ENCODE measurements around the gene ADAMTS18.
A peak's percentile ranks its signal among the peaks of the same experiment; 100 is the strongest.
"Not testable (repeated sequence)": the region's sequence is repeated elsewhere in the genome, so short reads cannot be mapped to it uniquely, and the experiment has no call there.

ADAMTS18 gene, protein sequence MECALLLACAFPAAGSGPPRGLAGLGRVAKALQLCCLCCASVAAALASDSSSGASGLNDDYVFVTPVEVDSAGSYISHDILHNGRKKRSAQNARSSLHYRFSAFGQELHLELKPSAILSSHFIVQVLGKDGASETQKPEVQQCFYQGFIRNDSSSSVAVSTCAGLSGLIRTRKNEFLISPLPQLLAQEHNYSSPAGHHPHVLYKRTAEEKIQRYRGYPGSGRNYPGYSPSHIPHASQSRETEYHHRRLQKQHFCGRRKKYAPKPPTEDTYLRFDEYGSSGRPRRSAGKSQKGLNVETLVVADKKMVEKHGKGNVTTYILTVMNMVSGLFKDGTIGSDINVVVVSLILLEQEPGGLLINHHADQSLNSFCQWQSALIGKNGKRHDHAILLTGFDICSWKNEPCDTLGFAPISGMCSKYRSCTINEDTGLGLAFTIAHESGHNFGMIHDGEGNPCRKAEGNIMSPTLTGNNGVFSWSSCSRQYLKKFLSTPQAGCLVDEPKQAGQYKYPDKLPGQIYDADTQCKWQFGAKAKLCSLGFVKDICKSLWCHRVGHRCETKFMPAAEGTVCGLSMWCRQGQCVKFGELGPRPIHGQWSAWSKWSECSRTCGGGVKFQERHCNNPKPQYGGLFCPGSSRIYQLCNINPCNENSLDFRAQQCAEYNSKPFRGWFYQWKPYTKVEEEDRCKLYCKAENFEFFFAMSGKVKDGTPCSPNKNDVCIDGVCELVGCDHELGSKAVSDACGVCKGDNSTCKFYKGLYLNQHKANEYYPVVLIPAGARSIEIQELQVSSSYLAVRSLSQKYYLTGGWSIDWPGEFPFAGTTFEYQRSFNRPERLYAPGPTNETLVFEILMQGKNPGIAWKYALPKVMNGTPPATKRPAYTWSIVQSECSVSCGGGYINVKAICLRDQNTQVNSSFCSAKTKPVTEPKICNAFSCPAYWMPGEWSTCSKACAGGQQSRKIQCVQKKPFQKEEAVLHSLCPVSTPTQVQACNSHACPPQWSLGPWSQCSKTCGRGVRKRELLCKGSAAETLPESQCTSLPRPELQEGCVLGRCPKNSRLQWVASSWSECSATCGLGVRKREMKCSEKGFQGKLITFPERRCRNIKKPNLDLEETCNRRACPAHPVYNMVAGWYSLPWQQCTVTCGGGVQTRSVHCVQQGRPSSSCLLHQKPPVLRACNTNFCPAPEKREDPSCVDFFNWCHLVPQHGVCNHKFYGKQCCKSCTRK (N-terminal part only)

DNA sequence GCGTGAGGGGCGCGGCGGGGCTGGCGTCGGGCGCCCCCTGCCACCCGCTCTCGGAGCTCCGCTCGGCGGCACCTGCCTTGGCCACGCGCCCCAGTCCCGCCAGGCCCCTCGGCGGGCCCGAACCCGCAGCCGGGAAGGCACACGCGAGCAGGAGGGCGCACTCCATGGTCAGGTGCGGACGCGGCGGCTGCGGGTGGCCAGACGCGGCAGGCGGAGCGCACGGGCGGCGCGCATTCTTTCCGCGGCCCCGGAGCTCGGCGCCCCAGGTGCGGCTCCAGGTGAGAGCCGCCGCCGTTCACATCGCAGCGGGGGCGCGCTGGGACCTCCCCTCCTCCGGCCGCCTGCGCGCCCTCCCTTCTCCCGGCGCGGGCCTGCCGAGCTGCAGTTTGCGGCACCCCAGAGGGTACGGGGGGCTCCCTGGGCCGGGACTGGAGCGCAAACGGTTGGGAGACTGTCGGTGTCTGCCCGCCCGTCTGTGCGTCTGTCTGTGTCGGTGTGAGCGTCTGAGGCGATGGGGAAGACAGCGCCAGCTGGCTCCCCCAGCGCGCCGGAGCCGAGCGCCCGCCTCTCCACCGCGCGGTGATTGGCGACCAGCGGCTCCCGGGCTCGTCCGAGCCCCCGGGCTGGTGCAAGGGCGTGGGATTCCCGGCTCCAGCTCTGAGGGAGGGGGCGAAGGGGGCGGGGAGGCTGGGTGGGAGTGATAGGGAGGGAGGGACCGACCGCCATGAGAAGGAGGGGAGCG, at the start of gene ADAMTS18:
Gene ADAMTS18, minus strand, starts transcription at position 505 of the 742 bp plus-strand sequence. Its CDS starts 339 bp downstream, at position 166.
- DNase-seq, result peak; percentile 79

- DNase-seq, result no peak
Measured at GRCh38 chr16:77480681-77481315, 46.0 kb upstream of the ADAMTS18 start.

DNA sequence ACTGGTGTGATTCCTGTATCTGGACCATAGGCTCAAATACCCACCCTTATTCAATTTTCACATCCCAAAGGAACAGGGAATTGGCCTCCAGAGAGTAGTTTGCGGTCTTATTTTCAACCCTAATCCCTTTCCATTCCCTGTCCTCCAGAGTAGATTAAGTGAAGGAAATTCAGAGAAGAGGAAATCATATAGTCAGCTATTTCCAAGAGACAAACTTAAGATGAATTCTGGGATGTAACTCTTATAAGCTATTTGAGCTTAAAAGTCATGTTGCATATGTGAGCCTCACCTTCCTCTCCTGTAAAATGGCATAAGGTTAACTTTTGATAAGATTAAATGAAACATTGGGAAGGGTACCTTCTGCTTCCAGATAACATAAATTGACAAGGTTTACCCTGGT, 37.4 kb upstream of the ADAMTS18 start:
- DNase-seq, result no peak

DNA sequence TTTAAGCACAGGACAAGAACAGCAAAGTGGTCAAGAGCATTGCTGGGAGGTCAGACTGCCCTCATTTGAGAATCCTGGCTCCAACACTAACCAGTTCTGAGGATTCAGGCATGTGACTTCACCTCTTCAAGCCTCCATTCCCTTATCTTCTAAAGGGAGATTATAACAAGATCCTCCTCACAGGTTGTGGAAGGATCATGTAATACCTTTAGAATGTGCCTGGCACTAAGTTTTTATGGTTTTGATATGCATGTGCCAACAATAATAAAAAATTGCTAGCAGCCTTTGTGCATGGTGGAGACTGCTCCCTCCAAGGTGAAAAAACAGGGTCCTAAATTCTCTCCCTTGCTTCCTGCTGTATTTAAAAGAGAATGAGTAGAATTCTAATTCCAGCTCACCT, 36.0 kb upstream of the ADAMTS18 start:
- no peak for DNase-seq

GRCh38 chr16:77469634-77470033, 34.8 kb upstream of the ADAMTS18 start:
- DNase-seq, result no peak

DNA sequence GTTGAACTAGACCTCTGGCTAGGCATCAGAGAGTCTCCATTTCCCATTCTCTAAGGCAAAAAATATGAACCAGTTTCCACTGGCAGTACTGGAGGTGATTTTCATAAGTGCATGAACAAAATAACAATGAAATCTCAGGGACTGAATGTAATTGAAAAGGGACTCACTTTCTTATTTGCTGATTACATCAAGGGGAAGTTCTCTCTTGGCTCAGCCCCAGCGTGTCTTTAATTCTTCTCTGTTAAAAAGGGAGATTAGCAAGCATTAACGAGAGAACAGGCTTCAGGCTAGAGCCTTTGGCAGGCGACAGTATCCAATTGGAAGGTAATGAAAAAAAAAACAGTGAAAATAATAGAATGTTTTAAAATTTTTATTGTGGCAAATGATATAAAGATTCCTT, 34.0 kb upstream of the ADAMTS18 start:
- no peak for DNase-seq

GRCh38 chr16:77467821-77468335, 33.0 kb upstream of the ADAMTS18 start:
- DNase-seq, result no peak

DNA sequence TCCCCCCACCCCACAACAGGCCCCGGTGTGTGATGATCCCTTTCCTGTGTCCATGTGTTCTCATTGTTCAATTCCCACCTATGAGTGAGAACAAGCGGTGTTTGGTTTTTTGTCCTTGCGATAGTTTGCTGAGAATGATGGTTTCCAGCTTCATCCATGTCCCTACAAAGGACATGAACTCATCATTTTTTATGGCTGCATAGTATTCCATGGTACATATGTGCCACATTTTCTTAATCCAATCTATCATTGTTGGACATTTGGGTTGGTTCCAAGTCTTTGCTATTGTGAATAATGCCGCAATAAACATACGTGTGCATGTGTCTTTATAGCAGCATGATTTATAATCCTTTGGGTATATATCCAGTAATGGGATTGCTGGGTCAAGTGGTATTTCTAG, 28.8 kb upstream of the ADAMTS18 start:
- not testable (repeated sequence) for DNase-seq

DNA sequence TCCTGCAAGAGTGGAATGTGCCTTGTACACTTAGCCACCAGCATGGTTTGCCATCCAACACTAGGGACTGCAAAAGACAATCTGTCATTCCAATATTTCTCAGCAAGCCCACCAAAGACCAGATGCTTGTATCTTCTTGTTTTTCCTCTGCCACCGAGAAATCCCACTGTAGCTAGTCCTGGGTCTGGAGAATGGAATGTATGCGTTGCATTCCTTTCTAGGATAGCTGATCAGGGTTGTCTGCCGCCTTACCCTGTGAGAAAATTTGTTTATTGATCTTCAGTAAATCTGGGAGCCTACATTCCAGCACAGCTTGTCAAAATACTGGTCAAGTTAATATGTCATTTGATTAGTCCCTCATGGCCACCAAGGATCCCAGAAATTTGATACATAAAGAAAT, 28.1 kb upstream of the ADAMTS18 start:
- no peak for DNase-seq

GRCh38 chr16:77459534-77460254, 24.9 kb upstream of the ADAMTS18 start:
- DNase-seq, result no peak

GRCh38 chr16:77457046-77457445, 22.2 kb upstream of the ADAMTS18 start:
- no peak for DNase-seq

DNA sequence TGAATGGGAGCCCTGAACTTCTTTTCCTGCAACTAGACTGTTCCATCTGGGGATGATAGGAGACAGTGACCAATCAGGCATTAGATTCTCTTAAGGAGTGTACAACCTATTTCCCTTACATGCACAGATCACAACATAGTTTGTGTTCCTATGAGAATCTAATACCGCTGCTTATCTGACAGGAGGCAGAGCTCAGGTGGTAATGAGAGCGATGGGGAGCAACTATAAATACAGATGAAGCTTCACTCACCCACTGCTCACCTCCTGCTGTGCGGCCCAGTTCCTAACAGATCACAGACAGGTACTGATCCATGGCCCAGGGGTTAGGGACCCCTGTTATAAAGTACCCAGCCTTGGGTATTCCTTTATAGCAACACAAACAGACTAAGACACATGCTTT, 17.4 kb upstream of the ADAMTS18 start:
- no peak for DNase-seq

- DNase-seq, result peak; percentile 99
Measured at GRCh38 chr16:77450790-77451487, 16.1 kb upstream of the ADAMTS18 start.

- DNase-seq, result no peak
Measured at GRCh38 chr16:77449208-77449607, 14.4 kb upstream of the ADAMTS18 start.

DNA sequence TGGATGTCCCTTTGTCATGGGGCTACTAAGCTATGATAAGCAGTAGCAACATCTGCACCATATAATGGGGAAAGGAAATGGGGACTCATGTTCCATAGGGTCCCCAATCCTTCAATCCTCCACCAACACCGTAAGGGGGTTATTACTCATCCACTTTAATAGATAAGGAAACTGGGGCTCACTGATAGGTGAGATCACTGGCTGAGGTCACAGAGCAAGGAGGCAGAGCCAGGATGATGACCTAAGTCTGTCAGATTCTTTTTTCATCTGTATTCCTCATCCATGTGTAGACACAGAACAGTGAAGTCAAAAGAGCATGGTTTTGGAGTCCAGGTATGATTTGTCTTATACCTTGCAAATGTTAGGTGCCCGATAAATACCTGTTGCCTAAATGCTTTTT, 10.5 kb upstream of the ADAMTS18 start:
- no peak for DNase-seq

GRCh38 chr16:77444147-77444460, 9.3 kb upstream of the ADAMTS18 start:
- DNase-seq, result no peak

DNA sequence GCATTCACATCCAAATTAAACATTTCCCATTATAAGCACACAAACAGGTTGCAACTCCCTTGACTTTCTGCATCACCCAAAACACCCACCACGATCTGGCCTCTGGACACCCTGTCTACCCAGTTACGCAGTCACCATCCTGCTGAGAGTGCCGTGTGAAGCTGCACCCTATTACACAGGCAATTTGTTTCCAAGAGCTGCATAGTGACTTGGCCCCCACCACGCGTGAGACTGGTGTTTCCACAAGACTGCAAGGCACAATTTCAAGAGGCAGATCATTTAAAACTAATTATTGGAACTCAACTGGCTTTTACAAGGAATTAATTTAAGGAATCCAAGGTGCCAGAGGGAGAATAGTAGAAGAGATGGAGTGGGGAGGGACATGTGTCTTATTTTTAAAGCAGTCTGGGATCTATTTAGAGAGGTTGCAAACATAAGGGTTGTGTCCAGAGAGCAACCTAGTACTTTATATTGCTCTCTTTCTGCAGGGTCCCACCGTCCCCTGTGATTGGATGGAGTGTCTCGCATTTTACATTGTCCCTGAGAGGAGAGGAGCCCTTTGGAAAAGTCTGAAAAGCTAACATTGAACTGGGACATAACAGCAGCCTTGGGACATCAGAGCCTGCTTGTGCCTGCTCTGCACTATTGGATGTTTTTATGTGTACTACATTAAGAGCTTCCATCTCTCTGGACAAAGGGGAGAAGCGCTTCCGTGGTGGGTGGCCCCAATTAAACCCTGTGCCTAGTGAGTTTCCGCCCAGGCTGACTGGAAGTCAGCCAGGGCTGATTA, 8.7 kb upstream of the ADAMTS18 start:
- peak; percentile 70 for DNase-seq

- DNase-seq, result no peak
Measured at GRCh38 chr16:77442078-77442477, 7.2 kb upstream of the ADAMTS18 start.

GRCh38 chr16:77439106-77439505, 4.3 kb upstream of the ADAMTS18 start:
- peak; percentile 1 for DNase-seq

- peak; percentile 8 for DNase-seq
Measured at GRCh38 chr16:77437859-77438258, 3.0 kb upstream of the ADAMTS18 start.

All from COR-L47 (cell line).